Esophagus muscularis mucosa (tissue), 4 donors: ENCODE data around the gene HOXC5.

Experiments
- EP300 ChIP-seq: sonication (generic); formaldehyde crosslinking; IDR thresholded peaks from one replicate; pipeline ENCODE4 v1.6.1; 2017; ENCODE audit warnings: antibody characterized with exemption
- POLR2AphosphoS5 ChIP-seq, 2 donors: sonication (generic); formaldehyde crosslinking; IDR thresholded peaks; one replicate each; pipeline ENCODE4 v1.6.1; 2017; ENCODE audit warnings: antibody characterized with exemption in 2 of 2
- TF ChIP-seq, protein P1 (sequence below), 3 experiments: fragments of 200-600 bp in 2 of 3; fragments of 450-650 bp in 1 of 3; sonication (generic) in 2 of 3; IDR thresholded peaks; one replicate each; pipeline ENCODE4 v1.5.1; 2017 to 2019; ENCODE audit warnings: antibody characterized with exemption in 3 of 3, mild to moderate bottlenecking in 2 of 3, moderate library complexity in 1 of 3

DNA sequence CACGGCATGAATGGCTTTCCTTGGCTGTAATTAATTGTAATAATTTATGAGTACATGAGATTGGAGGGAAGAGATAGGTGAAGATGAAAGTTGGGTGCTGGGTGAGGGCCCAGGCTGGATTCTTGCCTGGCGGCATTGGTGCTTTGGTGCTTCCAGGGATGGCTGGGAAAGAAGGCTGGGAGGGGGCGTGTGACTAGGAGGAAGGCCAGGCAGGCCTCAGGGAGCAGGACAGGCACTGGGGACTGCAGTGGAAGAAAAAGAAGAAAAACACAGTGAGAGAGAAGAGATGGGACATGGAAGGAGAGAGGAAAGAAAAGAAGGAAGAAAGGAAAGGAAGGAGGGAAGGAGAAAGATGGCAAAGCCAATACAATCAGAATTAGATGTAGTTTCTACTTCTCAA is 29.2 kb upstream of the HOXC5 start:
- TF ChIP-seq POLR2AphosphoS5 (IDR thresholded peaks at IDR 0.05) (no peak), EP300 (no peak)
- TF ChIP-seq, protein P1, sequence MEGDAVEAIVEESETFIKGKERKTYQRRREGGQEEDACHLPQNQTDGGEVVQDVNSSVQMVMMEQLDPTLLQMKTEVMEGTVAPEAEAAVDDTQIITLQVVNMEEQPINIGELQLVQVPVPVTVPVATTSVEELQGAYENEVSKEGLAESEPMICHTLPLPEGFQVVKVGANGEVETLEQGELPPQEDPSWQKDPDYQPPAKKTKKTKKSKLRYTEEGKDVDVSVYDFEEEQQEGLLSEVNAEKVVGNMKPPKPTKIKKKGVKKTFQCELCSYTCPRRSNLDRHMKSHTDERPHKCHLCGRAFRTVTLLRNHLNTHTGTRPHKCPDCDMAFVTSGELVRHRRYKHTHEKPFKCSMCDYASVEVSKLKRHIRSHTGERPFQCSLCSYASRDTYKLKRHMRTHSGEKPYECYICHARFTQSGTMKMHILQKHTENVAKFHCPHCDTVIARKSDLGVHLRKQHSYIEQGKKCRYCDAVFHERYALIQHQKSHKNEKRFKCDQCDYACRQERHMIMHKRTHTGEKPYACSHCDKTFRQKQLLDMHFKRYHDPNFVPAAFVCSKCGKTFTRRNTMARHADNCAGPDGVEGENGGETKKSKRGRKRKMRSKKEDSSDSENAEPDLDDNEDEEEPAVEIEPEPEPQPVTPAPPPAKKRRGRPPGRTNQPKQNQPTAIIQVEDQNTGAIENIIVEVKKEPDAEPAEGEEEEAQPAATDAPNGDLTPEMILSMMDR (IDR thresholded peaks at IDR 0.05): no peak
